Trophoblast cell (in vitro differentiated cells and primary cell): ENCODE data around the gene CRISPLD2.

Source experiments
- DNase-seq, 2 donors: peaks; one replicate each; pipeline ENCODE4 v3.0.0-alpha.2; 2016
- H2AFZ ChIP-seq: 2 replicates; pipeline ENCODE4 v1.6.1; 2013; ENCODE audit warnings: low read length, moderate library complexity, mild to moderate bottlenecking; ENCODE audit not compliant: insufficient read depth, poor library complexity
- H2AK5ac ChIP-seq: 2 replicates; pipeline ENCODE4 v1.6.1; 2013; ENCODE audit warnings: mild to moderate bottlenecking, low read length
- H2BK120ac ChIP-seq: 2 replicates; pipeline ENCODE4 v1.6.1; 2013; ENCODE audit warnings: low read length, mild to moderate bottlenecking, moderate library complexity; ENCODE audit not compliant: insufficient read depth, poor library complexity
- H2BK12ac ChIP-seq: 2 replicates; pipeline ENCODE4 v1.6.1; 2013; ENCODE audit warnings: mild to moderate bottlenecking, low read length, moderate library complexity
- H2BK5ac ChIP-seq: 2 replicates; pipeline ENCODE4 v1.6.1; 2013; ENCODE audit warnings: low read length, low read depth, moderate library complexity, mild to moderate bottlenecking; ENCODE audit not compliant: poor library complexity
- H3K14ac ChIP-seq: 2 replicates; pipeline ENCODE4 v1.6.1; 2013; ENCODE audit warnings: mild to moderate bottlenecking, low read length
- H3K18ac ChIP-seq: 2 replicates; pipeline ENCODE4 v1.6.1; 2013; ENCODE audit warnings: mild to moderate bottlenecking, low read length
- H3K23ac ChIP-seq: 2 replicates; pipeline ENCODE4 v1.6.1; 2013; ENCODE audit warnings: low read length
- H3K27ac ChIP-seq: 2 replicates; pipeline ENCODE4 v1.5.1; 2013; ENCODE audit warnings: low read depth, mild to moderate bottlenecking, inconsistent platforms, low read length, moderate library complexity
- H3K27me3 ChIP-seq: 2 replicates; pipeline ENCODE4 v1.6.1; 2013; ENCODE audit warnings: inconsistent platforms, mild to moderate bottlenecking, low read length, moderate library complexity; ENCODE audit not compliant: insufficient read depth
- H3K36me3 ChIP-seq, 2 experiments: 1 replicate in 1 of 2; 2 replicates in 1 of 2; pipeline ENCODE4 v1.6.1; 2013; ENCODE audit warnings: low read length in 2 of 2, mild to moderate bottlenecking in 2 of 2, moderate library complexity in 1 of 2; ENCODE audit not compliant: insufficient read depth in 2 of 2, control insufficient read depth in 1 of 2
- H3K4ac ChIP-seq: 2 replicates; pipeline ENCODE4 v1.6.1; 2013; ENCODE audit warnings: low read depth, mild to moderate bottlenecking, low read length, moderate library complexity
- H3K4me1 ChIP-seq, 2 experiments: 1 replicate in 1 of 2; 2 replicates in 1 of 2; pipeline ENCODE4 v1.6.1; 2013; ENCODE audit warnings: low read length in 2 of 2, mild to moderate bottlenecking in 2 of 2, moderate library complexity in 1 of 2; ENCODE audit not compliant: insufficient read depth in 2 of 2, control insufficient read depth in 1 of 2
- H3K4me2 ChIP-seq: 2 replicates; pipeline ENCODE4 v1.6.1; 2013; ENCODE audit warnings: inconsistent platforms, mild to moderate bottlenecking, low read length, moderate library complexity
- H3K4me3 ChIP-seq: 2 replicates; pipeline ENCODE4 v1.5.1; 2013; ENCODE audit warnings: mild to moderate bottlenecking, low read depth, low read length, inconsistent platforms
- H3K79me1 ChIP-seq: one replicate; pipeline ENCODE4 v1.6.1; 2013; ENCODE audit warnings: low read length
- H3K79me2 ChIP-seq: 2 replicates; pipeline ENCODE4 v1.6.1; 2013; ENCODE audit warnings: low read length, mild to moderate bottlenecking; ENCODE audit not compliant: control insufficient read depth, insufficient read depth, poor library complexity
- H3K9ac ChIP-seq: 2 replicates; pipeline ENCODE4 v1.6.1; 2013; ENCODE audit warnings: mild to moderate bottlenecking, low read length
- H3K9me3 ChIP-seq: 2 replicates; pipeline ENCODE4 v1.6.1; 2013; ENCODE audit warnings: low read depth, mild to moderate bottlenecking, control low read depth, inconsistent platforms, low read length; ENCODE audit not compliant: insufficient read depth
- H4K12ac ChIP-seq: 2 replicates; pipeline ENCODE4 v1.6.1; 2013; ENCODE audit warnings: low read depth, mild to moderate bottlenecking, low read length, moderate library complexity
- H4K8ac ChIP-seq: 2 replicates; pipeline ENCODE4 v1.6.1; 2013; ENCODE audit warnings: low read depth, mild to moderate bottlenecking, low read length, moderate library complexity
- H4K91ac ChIP-seq: one replicate; pipeline ENCODE4 v1.6.1; 2013; ENCODE audit warnings: low read depth, mild to moderate bottlenecking, low read length, moderate library complexity
- WGBS: extraction: QIAGEN DNeasy Blood & Tissue Kit; methylation state at CpG from one replicate; pipeline ENCODE4 v1.1.7; 2013; ENCODE audit warnings: missing lambda C conversion rate; ENCODE audit not compliant: insufficient read length, insufficient coverage; ENCODE audit errors: extremely low coverage; 5-methylcytosine and 5-hydroxymethylcytosine counted together

The CRISPLD2 gene

GRCh38 chr16:84847564-84848355 lies 28.0 kb downstream of the CRISPLD2 start:
- Histone ChIP-seq H3K4ac (no peak overlapping the region), H2AFZ (no peak overlapping the region), H4K8ac (no peak overlapping the region), H3K4me1 (peaks cover 12 to 13% of the 10 kb centered on the region in 2 experiments), H2BK12ac (no peak overlapping the region), H2BK120ac (no peak overlapping the region), H3K23ac (no peak overlapping the region), H2AK5ac (no peak overlapping the region), H3K9me3 (no peaks in the 10 kb centered on the region), H3K4me2 (no peak overlapping the region), H4K12ac (no peak overlapping the region), H3K4me3 (no peak overlapping the region), H3K14ac (no peak overlapping the region), H3K79me2 (peaks cover 3% of the 10 kb centered on the region), H3K36me3 (peaks cover 79 to 83% of the 10 kb centered on the region in 2 experiments), H3K27me3 (no peaks in the 10 kb centered on the region), H3K27ac (no peak overlapping the region), H3K9ac (no peak overlapping the region), H4K91ac (no peak overlapping the region), H3K18ac (no peak overlapping the region), H2BK5ac (no peak overlapping the region), H3K79me1 (peaks cover 2% of the 10 kb centered on the region)
- WGBS, result no CpG with 5 or more reads among the region's 23 CpGs
- DNase-seq, result no peak

GRCh38 chr16:84848986-84849634 lies 29.3 kb downstream of the CRISPLD2 start:
- no peaks in the 10 kb centered on the region for H3K9me3 ChIP-seq
- WGBS, result no CpG with 5 or more reads among the region's 22 CpGs
- H3K4me3 ChIP-seq, result no peak overlapping the region
- no peak for DNase-seq
- H3K14ac ChIP-seq, result no peak overlapping the region
- no peak overlapping the region for H3K27ac ChIP-seq
- peaks cover 81 to 85% of the 10 kb centered on the region in 2 experiments for H3K36me3 ChIP-seq
- H3K18ac ChIP-seq, result no peak overlapping the region
- H4K12ac ChIP-seq, result no peak overlapping the region
- no peak overlapping the region for H3K9ac ChIP-seq
- H4K91ac ChIP-seq, result no peak overlapping the region
- no peak overlapping the region for H4K8ac ChIP-seq
- peaks cover 2 to 3% of the 10 kb centered on the region in 2 experiments for H3K4me1 ChIP-seq
- no peaks in the 10 kb centered on the region for H3K79me1 ChIP-seq
- H3K4ac ChIP-seq, result no peak overlapping the region
- H2BK120ac ChIP-seq, result no peak overlapping the region
- no peak overlapping the region for H2BK12ac ChIP-seq
- H3K27me3 ChIP-seq, result no peaks in the 10 kb centered on the region
- no peak overlapping the region for H2AFZ ChIP-seq
- no peak overlapping the region for H2AK5ac ChIP-seq
- H3K79me2 ChIP-seq, result no peaks in the 10 kb centered on the region
- H3K23ac ChIP-seq, result no peak overlapping the region
- no peak overlapping the region for H2BK5ac ChIP-seq
- no peak overlapping the region for H3K4me2 ChIP-seq

DNA sequence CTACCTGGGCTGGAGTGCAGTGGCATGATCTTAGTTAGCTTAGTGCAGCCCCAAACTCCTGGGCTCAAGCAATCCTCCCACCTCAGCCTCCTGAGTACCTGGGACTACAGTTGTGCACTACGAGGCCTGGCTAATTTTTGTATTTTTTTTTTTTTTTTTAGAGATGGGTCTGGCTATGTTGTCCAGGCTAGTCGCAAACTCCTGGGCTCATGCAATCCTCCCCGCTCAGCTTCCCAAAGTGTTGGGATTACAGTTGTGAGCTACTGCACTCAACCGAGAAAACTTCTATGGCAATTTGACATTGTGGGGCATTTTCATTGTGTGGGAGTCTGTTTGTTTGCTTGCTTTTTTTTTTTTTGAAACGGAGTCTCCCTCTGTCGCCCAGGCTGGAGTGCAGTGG lies 30.0 kb downstream of the CRISPLD2 start:
- Histone ChIP-seq H3K27ac (no peak overlapping the region), H3K4me2 (no peak overlapping the region)

DNA sequence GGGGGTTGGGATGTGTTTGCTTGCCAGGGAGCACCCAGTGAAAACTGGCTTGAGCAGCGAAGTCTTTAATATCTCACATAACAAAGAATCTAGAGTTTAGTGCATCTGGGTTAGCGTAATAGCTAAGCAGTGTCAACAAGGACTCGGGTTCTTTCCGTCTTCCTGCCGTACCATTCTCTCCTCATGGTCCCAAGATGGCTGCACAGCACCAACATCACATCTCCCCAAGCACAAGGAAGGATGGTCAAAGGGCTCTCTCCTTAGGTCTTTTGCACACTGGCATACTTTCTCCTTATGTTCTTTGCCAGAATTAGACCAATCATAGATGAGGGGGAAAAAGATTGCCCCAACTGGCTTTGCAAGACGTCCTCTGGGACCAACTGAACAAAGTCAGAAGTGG lies 30.9 kb downstream of the CRISPLD2 start:
- no peak overlapping the region for H3K23ac ChIP-seq
- no peak overlapping the region for H4K8ac ChIP-seq
- no peak overlapping the region for H4K91ac ChIP-seq
- no peak overlapping the region for H2BK120ac ChIP-seq
- H3K9me3 ChIP-seq, result no peaks in the 10 kb centered on the region
- H3K4me1 ChIP-seq, result peaks cover 0 to 3% of the 10 kb centered on the region in 2 experiments
- H3K79me1 ChIP-seq, result no peaks in the 10 kb centered on the region
- no peak overlapping the region for H2AFZ ChIP-seq
- no peak overlapping the region for H3K9ac ChIP-seq
- no peak overlapping the region for H3K4ac ChIP-seq
- H2AK5ac ChIP-seq, result no peak overlapping the region
- no peaks in the 10 kb centered on the region for H3K79me2 ChIP-seq
- H2BK5ac ChIP-seq, result no peak overlapping the region
- no peak overlapping the region for H3K14ac ChIP-seq
- no peak for DNase-seq
- H3K27ac ChIP-seq, result no peak overlapping the region
- H3K27me3 ChIP-seq, result no peaks in the 10 kb centered on the region
- no CpG with 5 or more reads among the region's 6 CpGs for WGBS
- no peak overlapping the region for H3K4me2 ChIP-seq
- H3K36me3 ChIP-seq, result peaks cover 79 to 84% of the 10 kb centered on the region in 2 experiments
- no peak overlapping the region for H3K18ac ChIP-seq
- no peak overlapping the region for H3K4me3 ChIP-seq
- no peak overlapping the region for H4K12ac ChIP-seq
- H2BK12ac ChIP-seq, result no peak overlapping the region

More for the DNA sequence above, 30.0 kb downstream of the CRISPLD2 start:
- no peak overlapping the region for H2AFZ ChIP-seq
- no peaks in the 10 kb centered on the region for H3K27me3 ChIP-seq
- no peak overlapping the region for H4K8ac ChIP-seq
- no peaks in the 10 kb centered on the region for H3K79me1 ChIP-seq
- DNase-seq, result no peak
- no peak overlapping the region for H2BK120ac ChIP-seq
- no peak overlapping the region for H3K23ac ChIP-seq
- H3K4ac ChIP-seq, result no peak overlapping the region
- no peak overlapping the region for H4K12ac ChIP-seq
- H3K9me3 ChIP-seq, result no peaks in the 10 kb centered on the region
- no peak overlapping the region for H3K14ac ChIP-seq
- no CpG with 5 or more reads among the region's 6 CpGs for WGBS
- no peak overlapping the region for H4K91ac ChIP-seq
- H3K79me2 ChIP-seq, result no peaks in the 10 kb centered on the region
- H2BK5ac ChIP-seq, result no peak overlapping the region
- H3K4me3 ChIP-seq, result no peak overlapping the region
- H3K9ac ChIP-seq, result no peak overlapping the region
- no peak overlapping the region for H3K18ac ChIP-seq
- no peak overlapping the region for H2BK12ac ChIP-seq
- peaks cover 83 to 87% of the 10 kb centered on the region in 2 experiments for H3K36me3 ChIP-seq
- H2AK5ac ChIP-seq, result no peak overlapping the region
- peaks cover 2 to 3% of the 10 kb centered on the region in 2 experiments for H3K4me1 ChIP-seq
